ENCODE results near the gene PCDH9.

DNA sequence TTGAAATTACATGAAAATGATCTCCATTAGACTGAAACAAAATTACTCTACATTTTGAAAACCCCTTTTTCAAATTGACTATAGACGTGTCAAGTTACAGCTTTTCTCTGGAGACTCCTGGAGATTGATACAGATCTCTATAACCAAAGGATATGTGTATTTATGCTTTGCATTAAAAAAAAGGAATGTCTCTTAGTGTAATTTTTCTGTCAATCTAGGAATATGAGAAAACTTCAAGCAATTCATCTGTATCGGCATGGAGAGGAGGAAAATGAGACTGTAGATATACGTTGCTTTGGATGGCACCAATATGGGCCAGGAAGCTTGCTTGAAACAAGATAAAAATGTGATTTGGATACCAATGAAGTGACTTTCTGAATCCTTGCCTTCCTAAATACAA lies 286.6 kb downstream of the PCDH9 start:
- no peak for TF ChIP-seq POLR2A (IDR thresholded peaks at IDR 0.05)
- TF ChIP-seq, protein P1, sequence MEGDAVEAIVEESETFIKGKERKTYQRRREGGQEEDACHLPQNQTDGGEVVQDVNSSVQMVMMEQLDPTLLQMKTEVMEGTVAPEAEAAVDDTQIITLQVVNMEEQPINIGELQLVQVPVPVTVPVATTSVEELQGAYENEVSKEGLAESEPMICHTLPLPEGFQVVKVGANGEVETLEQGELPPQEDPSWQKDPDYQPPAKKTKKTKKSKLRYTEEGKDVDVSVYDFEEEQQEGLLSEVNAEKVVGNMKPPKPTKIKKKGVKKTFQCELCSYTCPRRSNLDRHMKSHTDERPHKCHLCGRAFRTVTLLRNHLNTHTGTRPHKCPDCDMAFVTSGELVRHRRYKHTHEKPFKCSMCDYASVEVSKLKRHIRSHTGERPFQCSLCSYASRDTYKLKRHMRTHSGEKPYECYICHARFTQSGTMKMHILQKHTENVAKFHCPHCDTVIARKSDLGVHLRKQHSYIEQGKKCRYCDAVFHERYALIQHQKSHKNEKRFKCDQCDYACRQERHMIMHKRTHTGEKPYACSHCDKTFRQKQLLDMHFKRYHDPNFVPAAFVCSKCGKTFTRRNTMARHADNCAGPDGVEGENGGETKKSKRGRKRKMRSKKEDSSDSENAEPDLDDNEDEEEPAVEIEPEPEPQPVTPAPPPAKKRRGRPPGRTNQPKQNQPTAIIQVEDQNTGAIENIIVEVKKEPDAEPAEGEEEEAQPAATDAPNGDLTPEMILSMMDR (IDR thresholded peaks at IDR 0.05) = no peak

All from right lobe of liver (tissue), 4 donors.